22Rv1 (cell line): Measurements from ENCODE around the gene RBM24.

Source experiments
- ZFX ChIP-seq: fragments of 450-650 bp; IDR thresholded peaks from 2 replicates; pipeline ENCODE4 v1.6.1; 2017; ENCODE audit warnings: antibody characterized with exemption, borderline replicate concordance
- TF ChIP-seq, protein P1 (sequence below): fragments of 450-650 bp; IDR thresholded peaks from 2 replicates; pipeline ENCODE4 v1.5.1; 2017; ENCODE audit warnings: mild to moderate bottlenecking

DNA sequence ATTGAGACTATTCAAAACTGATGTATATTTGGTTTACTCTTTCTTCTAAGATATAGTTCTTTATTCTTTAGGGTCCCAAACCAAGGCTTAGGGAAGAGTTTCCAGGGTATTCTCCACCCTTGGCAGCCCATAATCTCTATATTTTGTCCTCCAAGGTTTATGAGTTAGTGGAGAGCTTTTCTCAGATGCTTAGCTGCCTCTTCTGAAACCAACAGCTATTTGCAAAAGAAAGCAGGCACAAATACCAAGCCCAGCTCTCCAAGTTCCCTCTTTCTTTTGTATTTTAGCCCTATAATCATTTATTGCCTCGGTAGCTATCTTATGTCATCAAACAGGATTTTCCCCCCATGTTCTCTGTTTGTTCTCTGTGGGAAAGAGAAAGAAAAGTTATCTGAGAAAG, 39.1 kb upstream of the RBM24 start:
- TF ChIP-seq, protein P1, sequence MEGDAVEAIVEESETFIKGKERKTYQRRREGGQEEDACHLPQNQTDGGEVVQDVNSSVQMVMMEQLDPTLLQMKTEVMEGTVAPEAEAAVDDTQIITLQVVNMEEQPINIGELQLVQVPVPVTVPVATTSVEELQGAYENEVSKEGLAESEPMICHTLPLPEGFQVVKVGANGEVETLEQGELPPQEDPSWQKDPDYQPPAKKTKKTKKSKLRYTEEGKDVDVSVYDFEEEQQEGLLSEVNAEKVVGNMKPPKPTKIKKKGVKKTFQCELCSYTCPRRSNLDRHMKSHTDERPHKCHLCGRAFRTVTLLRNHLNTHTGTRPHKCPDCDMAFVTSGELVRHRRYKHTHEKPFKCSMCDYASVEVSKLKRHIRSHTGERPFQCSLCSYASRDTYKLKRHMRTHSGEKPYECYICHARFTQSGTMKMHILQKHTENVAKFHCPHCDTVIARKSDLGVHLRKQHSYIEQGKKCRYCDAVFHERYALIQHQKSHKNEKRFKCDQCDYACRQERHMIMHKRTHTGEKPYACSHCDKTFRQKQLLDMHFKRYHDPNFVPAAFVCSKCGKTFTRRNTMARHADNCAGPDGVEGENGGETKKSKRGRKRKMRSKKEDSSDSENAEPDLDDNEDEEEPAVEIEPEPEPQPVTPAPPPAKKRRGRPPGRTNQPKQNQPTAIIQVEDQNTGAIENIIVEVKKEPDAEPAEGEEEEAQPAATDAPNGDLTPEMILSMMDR = no peak
- TF ChIP-seq ZFX = no peak
